HG02642 (cell line): ENCODE measurements around the gene TMEM140.
A peak's percentile ranks its signal among the peaks of the same experiment; 100 is the strongest.
"Not testable (repeated sequence)": the region's sequence is repeated elsewhere in the genome, so short reads cannot be mapped to it uniquely, and the experiment has no call there.

Experiments used
- ATAC-seq: cut with Tn5 transposase; IDR thresholded peaks from one replicate; pipeline ENCODE4 v1.9.1; 2021; ENCODE audit warnings: mild to moderate bottlenecking; ENCODE audit not compliant: unreplicated experiment, poor library complexity

Gene TMEM140

DNA sequence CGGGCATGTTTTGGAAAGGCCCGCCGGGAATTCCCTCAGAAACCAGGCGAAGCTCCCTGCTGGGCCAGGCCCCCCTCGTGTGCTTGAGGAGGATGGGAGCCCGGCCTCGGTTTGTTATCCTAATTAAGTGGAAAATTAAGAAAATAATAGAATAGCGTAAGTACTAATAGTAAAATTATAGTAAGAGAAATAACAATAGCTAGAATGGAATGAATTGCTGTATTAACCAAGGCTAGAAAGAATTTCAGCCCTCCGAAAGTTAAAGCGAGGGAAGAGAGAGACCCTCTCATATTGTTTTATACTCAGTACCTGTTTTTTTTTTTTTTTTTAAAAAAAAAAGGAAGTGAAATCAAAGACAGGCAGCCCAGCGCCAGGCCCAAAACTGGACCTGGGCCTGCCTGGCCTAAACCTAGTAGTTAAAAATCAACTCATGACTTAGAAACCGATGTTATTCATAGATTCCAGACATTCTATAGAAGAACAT, 23.2 kb downstream of the TMEM140 start:
- peak; percentile 27 for ATAC-seq

DNA sequence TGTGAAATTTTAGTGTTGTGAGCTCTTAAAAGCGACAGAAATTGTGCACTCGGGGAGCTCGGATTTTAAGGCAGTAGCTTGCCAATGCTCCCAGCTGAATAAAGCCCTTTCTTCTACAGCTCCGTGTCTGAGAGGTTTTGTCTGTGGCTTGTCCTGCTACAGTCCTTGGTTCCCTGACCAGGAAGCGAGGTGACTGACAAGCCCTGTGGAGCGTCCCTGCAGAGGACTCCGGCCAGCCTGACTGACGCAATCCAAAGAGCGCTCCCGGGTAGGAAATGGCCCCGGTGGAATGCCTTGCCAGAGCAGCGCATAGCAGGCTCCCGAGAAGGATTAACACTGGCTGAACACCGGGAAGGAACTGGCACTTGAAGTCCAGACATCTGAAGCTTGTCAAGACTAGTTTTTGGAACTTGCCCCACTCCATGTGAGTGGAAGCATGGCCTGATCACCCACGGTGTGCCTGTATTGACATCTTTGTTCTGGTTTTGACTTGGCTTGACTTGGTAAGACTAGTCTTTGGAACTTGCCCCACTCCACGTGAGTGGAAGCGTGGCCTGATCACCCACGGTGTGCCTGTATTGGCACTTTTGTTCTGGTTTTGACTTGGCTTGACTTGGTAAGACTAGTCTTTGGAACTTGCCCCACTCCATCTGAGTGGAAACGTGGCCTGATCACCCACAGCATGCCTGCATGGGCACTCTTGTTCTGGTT, 23.9 kb downstream of the TMEM140 start:
- ATAC-seq: not testable (repeated sequence)

DNA sequence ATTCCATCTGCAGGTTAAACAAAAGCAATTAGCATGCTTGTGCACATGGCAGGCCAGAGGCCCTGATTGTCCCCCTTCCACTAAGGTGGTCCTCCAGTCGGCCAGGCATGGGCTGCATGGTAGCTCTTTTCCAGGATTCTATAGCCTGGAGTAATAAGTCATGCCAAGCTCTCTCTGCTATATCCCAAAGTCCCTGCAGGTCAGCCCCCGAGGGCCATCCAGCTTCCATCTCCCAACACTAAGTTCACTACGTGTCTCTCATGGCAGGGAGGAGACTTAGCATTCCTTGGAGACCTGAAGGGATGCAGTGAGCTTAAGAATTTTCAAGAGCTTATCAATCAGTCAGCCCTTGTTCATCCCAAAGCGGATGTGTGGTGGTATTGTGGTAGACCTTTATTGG, 26.0 kb downstream of the TMEM140 start:
- ATAC-seq: not testable (repeated sequence)

DNA sequence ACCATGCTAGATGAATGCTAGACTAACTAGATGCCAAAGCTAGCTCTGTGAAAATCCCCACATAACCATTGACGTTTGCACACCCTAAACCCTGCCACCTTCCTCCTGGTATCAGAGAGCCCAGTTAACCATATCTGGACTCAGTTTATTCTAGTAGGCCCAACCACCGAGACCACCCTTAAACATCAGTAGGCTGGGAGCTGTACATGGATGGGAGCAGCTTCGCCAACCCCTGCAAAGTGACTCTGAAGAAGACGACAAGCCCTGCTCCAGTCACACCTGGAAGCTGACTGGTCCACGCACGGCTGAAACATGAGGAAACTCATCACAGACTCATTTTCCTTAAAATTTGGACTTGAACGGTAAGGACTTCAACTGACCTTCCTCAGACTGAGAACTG, 27.1 kb downstream of the TMEM140 start:
- ATAC-seq: no peak

DNA sequence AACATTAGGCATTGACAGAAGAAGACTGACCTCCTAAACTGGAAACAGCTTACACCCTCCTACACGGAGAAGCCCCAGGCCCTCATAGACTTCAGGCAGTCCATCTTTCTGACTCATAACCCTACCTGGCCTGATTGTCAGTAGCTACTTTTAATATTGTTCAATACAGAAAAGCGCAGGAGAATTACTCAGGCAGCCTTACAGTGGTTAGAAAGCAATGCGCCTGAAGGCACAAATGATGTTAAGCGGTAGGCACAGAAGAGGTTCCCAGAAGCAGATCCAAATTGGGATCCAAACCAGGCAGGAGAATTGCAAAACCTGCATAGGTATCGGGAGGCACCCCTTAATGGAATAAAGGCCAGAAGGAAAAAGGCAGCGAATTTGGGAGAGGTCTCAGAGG, 28.1 kb downstream of the TMEM140 start:
- ATAC-seq: no peak

DNA sequence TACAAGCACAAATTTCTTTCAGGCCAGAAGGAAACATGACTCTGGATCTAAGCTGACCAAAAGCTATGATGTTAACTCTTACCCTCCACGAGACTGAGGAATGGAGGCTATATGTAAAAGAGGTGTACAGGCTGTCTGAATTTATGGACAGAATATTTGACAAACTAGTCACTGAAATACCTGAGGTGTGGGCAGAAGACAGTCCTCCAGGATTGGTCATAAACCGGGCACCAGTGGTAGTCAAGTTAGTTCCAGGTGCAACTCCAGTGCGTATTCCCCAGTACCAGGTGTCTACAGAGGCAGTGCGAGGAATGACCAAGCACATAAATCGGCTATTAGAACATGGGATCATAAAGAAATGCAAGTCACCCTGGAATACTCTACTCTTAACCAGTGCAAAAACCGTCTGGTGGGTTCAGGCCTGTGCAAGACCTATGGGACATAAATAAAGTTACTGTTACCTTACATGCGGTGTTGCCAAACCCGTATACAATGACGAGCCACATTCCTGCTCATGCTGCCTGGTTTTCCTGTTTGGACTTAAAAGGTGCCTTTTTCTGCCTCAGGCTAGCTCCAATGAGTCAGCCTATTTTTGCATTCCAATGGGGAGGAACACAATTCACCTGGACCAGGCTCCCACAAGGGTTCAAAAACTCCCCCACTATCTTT, 29.3 kb downstream of the TMEM140 start:
- no peak for ATAC-seq

DNA sequence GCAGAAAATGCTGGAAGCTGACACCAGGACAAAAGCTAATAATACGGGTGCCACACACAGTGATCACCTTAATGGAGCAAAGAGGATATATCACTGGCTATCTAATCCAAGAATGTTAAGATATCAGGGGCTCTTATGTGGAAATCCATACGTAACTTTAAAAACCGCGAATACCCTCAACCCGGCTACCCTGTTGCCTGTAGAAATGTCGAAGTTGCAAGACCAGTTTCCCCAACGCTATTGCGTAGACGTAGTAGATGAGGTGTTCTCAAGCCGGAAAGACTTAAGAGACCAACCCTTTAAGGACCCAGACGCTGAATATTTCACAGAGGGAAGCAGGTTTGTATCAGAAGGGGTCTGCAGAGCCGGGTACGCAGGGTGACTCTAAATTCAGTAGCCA, 30.5 kb downstream of the TMEM140 start:
- no peak for ATAC-seq

DNA sequence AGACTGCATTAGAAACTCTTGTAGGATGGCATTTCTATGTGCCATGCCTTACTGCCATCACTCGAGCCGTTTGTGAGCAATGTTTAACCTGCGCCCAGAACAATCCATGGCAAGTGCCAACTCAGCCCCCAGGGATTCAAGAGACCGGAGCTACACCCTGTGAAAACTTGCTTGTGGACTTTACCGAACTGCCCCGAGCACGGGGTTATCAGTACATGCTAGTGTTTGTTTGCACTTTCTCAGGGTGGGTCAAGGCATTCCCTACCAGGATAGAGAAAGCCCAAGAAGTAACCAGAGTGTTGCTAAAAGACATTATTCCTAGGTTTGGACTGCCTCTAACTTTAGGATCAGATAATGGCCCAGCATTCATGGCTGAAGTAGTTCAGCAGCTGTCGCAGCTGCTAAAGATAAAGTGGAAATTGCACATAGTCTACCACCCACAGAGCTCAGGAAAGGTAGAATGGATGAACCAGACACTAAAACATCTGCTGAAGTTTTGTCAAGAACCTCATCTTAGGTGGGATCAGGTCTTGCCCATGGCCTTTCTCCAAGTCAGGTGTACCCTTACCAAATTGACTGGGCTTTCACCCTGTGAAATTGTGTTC, 31.6 kb downstream of the TMEM140 start:
- no peak for ATAC-seq

DNA sequence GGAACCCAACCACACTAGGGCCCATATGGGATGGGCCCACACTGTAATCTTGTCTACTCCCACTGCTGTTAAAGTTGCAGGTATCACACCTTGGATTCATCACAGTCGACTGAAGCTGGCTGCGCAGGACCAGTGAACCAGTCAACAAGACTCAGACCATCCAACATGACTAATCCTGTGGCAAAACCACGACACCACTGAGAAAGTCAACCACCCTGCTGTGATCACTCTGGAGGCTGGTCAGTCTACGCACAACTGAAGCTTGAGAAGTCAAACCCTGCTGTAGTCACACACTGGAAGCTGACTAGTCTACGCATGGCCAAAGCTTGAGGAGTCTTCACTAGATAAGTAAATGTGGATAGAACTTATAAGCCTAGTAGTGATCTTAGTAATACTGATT, 32.2 kb downstream of the TMEM140 start:
- no peak for ATAC-seq

DNA sequence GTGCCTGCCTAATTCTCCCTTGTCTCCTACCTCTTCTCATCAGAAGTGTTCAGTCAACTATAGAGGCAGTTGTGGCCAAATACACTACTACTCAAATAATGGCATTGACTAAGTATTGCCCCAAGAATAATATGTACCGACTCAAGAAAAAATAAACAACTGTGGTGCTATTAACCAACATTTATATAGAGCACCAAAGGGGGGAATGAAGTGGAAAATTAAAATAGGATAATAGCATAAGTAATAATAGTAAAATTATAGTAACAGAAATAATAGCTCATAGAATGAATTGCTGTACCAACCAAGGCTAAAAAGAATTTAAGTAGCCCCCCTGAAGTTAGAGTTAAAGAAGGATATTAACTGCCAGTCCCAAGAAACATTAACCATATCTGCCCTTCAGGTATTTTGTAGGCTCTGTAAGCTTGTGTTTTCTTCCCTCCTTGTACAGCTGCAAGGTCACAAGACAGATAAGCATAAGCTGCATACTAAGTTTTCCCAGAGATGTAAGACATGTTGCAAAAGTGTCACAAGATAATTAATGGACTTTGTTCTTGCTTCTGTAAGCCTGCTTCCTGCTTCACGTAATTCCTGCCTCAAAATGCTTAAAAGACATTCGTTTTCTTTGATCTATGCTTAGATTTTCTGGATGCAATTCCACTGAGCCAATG, 33.5 kb downstream of the TMEM140 start:
- no peak for ATAC-seq

DNA sequence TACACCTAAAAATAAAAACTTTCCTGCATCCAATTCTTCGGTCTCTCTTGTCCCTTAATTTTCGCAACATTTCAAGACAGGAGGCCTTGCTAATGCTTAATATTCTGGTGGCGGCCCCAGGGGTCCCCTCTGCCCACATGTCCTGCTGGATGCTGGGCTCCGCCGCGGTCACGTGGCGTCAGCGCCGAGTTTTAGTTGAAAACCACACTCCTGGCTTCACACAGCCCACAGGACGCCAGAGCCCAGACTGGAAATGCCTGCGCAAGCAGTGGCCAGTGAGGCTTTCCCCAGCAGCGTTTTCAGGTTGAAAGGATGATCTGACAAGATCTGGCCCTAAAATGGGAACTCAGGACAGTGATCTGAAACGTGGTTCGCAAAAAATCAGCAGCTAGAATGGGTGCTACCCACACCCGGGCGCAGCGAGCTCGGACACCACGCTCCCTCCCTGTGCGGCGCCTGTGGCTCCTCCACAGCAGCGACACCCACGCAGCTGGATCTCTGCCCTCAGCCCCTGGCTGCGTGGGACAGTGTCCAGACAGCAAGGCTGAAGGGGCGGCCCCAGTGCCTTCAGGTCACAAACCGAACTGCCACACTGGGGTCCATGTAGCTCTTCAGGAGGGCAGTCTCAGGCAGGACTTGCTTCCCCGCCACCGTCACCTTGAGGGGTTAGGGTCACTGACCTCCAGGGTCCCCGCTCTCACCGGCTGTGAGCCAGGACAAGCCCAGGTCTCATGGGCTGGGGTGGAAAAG, 34.2 kb downstream of the TMEM140 start:
- no peak for ATAC-seq

DNA sequence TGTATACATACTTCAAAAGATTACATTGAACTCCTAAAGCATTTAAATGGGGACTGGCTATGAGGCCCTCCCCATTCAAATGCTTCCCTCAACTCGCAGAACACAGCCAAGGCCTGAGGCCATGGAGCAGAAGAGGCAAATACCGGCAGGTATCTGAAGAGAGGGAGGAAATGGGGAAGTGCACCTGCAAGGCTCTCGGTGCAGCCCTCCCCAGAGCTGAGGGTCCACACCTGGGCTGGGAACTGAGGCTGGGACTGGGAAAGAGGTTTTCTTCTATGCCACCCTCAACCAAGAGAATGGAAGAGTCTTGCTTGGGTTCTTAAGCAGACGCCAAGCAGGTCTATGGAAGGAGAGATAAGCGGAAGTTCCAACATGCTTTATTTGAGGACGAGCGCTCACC, 35.6 kb downstream of the TMEM140 start:
- ATAC-seq: no peak

DNA sequence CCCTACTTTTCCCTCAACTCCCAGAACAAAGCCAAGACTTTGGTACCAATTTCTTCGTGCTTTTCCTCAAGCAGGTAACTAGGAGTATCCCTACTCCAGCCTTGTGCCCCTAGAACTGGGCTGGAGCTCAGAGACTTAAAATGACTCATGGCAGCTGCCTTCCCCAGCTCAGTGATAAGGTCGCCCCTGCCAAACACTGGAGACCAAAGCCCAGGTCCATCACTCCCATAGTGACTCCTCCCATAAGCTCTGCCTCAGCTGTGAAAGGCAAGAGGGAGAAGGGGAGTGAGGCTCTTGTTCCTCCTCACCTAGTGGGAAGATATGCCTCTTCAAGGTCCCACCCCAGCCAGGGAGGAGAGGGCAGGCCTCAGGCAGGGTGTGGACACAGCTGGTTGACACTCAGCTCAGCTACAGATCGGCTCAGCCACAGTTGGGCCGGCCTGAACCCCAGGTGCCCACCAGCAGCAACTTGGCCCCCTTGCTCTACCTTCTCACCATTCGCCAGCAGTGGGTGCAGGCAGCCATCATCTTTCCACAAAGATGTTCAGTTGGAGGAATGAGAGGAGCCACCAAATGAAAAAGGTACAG, 36.5 kb downstream of the TMEM140 start:
- no peak for ATAC-seq

DNA sequence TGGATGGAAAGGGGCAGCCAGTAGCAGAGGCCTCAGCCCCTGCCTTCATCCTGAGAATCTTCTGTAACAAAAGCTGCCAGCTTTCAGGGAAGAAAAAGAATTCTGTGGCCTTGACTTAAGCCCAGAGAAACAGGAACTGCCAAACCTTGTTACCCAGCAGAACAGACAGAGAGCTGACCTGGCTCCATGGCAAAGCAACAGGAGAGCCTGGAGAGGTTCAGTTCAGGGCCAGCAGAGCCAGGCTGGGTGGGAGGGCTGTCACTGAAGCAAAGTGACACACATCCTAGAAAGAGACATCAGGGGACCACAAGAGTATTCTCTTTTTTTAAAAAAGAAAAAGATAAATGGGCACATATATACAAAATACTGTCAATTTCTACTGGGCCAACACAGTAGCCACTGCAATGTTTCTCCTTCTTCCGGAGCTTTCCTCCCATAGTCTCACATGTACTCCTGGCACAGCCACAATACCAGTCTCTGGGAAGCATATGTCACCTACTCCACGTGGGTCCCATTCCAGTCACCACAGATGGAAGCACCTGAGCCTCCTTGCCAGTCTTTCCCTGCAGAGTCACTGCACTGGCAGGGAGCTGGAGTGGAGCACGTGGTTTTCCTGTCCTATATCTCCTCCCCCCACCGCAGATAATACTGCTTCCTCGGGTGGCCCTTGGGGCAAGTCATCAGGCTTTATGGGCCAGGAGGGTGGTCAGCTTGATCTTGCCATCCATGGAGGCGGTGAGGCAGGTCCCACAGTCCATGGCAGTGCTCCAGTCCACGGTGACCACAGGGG, 37.8 kb downstream of the TMEM140 start:
- ATAC-seq: no peak

DNA sequence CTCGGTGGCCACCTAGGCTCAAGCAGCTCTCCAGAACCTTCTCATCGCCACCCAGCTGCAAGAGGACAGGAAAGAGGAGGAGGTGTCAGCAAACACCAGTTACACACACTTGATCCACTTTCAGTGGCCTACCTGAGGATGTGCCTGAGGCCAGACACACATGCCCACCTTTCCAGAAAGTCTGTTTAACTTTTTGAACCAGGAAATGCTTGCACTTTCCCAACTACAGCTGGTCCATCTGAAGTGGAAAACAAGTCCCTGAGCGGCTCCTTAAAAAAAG, 38.3 kb downstream of the TMEM140 start:
- ATAC-seq: no peak

DNA sequence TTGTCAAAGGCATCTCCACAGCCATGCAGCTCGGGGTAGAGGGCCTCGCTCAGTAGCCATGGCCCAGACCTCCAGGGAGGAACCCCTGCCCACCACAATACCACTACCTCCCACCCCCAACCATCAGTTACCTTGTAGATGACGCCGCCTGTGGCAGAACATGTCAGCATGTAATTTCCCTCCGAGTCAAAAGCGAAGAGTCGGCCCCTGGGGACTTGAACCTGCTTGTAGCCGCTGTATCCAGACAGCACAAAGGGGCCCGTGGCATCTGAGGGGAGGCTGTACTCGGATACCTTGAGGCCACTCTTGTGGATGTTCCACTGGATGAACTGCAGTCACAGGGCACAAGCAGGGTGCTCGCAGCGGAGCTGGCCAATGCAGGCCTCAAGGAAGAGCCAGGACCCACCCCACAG, 39.0 kb downstream of the TMEM140 start:
- ATAC-seq: no peak

DNA sequence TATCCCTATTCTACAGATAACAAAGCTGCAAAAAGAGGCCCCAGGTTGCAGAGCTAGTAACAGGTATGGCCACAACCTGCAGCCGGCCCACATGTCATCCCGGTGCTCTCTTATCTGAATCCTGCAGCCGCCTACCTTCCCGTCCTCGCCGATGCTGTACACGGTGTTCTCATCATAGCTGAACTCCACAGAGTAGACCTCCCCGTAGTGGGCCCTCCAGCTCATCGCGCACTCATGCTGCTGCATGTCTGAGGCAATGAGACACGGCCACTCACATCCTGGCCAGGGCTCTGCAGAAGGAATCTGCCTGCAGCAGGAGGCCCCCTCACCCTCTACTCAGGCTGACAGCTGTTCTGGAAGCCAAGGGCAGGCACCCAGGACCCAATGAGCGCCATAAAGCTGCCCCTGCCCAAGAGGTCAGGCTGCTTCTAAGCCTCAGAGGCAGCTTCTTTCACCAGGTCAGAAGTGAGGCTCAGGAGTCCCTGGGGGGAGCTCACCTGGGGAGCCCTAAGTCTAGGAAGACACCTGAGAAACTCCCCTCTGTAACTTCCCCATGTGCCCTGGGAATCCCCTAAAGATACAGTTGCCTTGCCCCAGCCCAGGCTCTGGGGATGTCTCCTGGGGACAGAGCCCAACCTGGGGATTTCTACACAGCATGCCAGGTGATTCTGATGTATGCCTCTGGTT, 40.6 kb downstream of the TMEM140 start:
- peak; percentile 47 for ATAC-seq

DNA sequence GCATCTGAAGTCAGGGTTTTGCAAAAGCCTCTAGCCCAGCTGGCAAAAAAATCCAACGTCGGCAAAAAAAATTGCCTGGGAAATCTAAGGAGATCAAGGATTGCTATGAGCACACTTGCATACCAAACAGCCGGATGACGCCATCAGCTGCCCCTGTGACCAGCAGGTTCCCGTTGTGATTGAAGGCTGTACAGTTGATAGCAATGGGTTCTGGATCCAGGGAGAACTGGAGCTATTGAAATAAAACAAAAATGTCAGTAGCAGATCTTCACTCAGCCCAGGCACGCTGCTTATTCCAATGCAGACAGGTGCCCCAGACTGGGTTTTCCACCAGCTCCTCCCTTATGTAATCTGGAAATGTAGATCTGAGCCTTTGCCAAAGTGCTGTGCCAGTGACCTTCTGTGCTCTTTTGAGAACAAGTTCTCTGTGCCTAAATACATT, 41.4 kb downstream of the TMEM140 start:
- ATAC-seq: no peak

DNA sequence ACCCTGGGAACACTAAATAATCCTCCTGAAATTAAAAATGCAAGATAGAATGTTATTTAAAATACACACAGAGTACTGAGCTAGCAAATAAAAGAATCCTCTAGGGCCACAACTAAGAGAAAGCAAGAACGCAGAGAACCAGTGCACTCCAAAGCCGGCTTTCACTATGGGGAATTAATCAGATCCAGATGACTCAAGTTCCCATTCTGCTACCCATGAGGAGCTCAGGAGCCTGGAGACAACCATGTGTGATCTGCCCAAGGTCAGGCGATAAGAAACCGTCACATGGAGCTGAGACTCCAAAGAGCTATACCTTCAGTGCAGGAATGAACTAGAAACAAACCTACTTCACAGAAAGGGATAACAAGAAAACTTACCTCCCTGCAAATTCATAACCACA, 42.1 kb downstream of the TMEM140 start:
- no peak for ATAC-seq
